Thyroid gland (tissue), 4 donors: ENCODE data around the gene HLCS.

Source experiments
- CTCF ChIP-seq, 6 experiments: fragments of 200-600 bp in 3 of 6; fragments of 450-650 bp in 3 of 6; sonication (generic) in 3 of 6; IDR thresholded peaks; one replicate each; pipeline ENCODE4 v1.5.1; 2016 to 2019; ENCODE audit warnings: antibody characterized with exemption in 6 of 6, mild to moderate bottlenecking in 2 of 6, inconsistent platforms in 1 of 6, moderate library complexity in 1 of 6
- POLR2A ChIP-seq, 2 donors: fragments of 450-650 bp; IDR thresholded peaks; one replicate each; pipeline ENCODE4 v1.6.1; 2017; ENCODE audit warnings: antibody characterized with exemption in 2 of 2, mild to moderate bottlenecking in 2 of 2, moderate library complexity in 1 of 2

GRCh38 chr21:36910581-36911307, 55.7 kb downstream of the HLCS start:
- TF ChIP-seq CTCF (IDR thresholded peaks at IDR 0.05) (no peak), POLR2A (IDR thresholded peaks at IDR 0.05) (no peak)
